ENCODE data around the gene CD82. TPM values are rescaled to one million over a fixed set of nuclear protein-coding genes. Genes with fewer than 3 reads are reported as not detected.

CD82 gene
- total RNA-seq, 1 experiment from 2014 or later: 4.5 TPM

DNA sequence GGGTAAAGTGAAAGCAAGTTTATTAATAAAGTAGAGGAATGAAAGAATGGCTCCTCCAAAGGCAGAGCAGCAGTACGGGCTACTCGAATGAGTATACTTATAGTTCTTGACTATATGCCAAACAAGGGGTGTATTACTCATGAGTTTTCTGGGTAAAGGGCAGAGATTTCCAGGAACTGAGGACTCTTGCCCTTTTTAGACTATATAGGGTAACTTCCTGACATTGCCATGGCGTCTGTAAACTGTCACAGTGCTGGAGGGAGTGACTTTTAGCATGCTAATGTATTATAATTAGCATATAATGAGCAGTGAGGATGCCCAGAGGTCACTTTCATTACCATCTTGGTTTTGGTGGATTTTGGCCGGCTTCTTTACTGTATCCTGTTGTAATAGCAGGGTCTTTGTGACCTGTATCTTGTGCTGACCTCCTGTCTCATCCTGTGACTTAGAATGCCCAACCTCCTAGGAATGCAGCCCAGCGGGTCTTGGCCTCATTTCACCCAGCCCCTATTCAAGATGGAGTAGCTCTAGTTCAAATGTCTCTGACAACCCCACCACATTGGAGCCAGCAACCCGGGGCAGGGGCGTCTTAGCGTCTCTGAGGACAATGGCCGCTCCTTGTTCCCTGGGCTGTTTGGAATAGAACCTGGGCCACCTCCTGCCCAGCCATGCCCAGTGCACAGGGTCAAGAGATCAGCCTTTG lies 34.9 kb upstream of the CD82 start:
- no peak overlapping the region for H4K5ac ChIP-seq (ENCODE audit: insufficient read length, low read depth, low read length)
- H4K8ac ChIP-seq (replicated peaks; ENCODE audit: insufficient read length, low read depth, low read length): no peak overlapping the region
- H3K4me2 ChIP-seq (ENCODE audit: insufficient read depth, insufficient read length, low read length): no peak overlapping the region
- no peak for TF ChIP-seq CTCF (conservative IDR thresholded peaks at IDR 0.05)
- H3K23ac ChIP-seq (ENCODE audit: insufficient read length, low read depth, low read length): no peak overlapping the region
- H2BK5ac ChIP-seq (ENCODE audit: insufficient read length, low read length): no peak overlapping the region
- no peak overlapping the region for H2BK12ac ChIP-seq (ENCODE audit: insufficient read length, low read depth, low read length)
- Mint-ChIP-seq H3K4me1 (peaks cover 9 to 44% of the 10 kb centered on the region in 2 experiments), H3K9me3 (no peaks in the 10 kb centered on the region; a peak in 1 of 5 replicates), H3K27ac (no peak overlapping the region), H3K4me3 (no peak overlapping the region), H3K27me3 (ENCODE audit: low read depth) (peaks cover 11% of the 10 kb centered on the region), H3K36me3 (ENCODE audit: insufficient read depth in 1 of 3, low read depth in 3 of 3) (no peaks in the 10 kb centered on the region)
- H2BK120ac ChIP-seq (ENCODE audit: low read depth, low read length, poor library complexity, severe bottlenecking): no peak overlapping the region
- H3K4ac ChIP-seq (ENCODE audit: low read depth, low read length): no peak overlapping the region
- H4K91ac ChIP-seq (ENCODE audit: insufficient read length, low read depth, low read length): no peak overlapping the region
- no peaks in the 10 kb centered on the region for H3K4me1 ChIP-seq (ENCODE audit: insufficient read depth, low read length)
- no peaks in the 10 kb centered on the region for H3K27me3 ChIP-seq (ENCODE audit: insufficient read depth, low read length)
- no peaks in the 10 kb centered on the region for H3K79me1 ChIP-seq (ENCODE audit: insufficient read depth, low read depth, low read length, poor library complexity, severe bottlenecking)
- no peak overlapping the region for H3K18ac ChIP-seq (ENCODE audit: insufficient read length, low read depth, low read length)
- no CpG with 5 or more reads among the region's 9 CpGs for WGBS (ENCODE audit: extremely low coverage, insufficient read length, low lambda C conversion rate)
- H4K20me1 ChIP-seq (ENCODE audit: control insufficient read depth, insufficient read depth, insufficient read length): no peaks in the 10 kb centered on the region
- no peak overlapping the region for H3T11ph ChIP-seq (ENCODE audit: low read length)
- no peak overlapping the region for H3K14ac ChIP-seq (ENCODE audit: insufficient read depth, low read length)
- no peak overlapping the region for H3K56ac ChIP-seq (ENCODE audit: insufficient read length, low read depth, low read length)
- H3K9me3 ChIP-seq (ENCODE audit: control insufficient read depth, low read depth, low read length): no peaks in the 10 kb centered on the region
- no peak overlapping the region for H2BK15ac ChIP-seq (ENCODE audit: low read depth, low read length)
- no peak overlapping the region for H2AK5ac ChIP-seq (ENCODE audit: insufficient read length, low read length)
- no peak overlapping the region for H2BK20ac ChIP-seq (ENCODE audit: low read depth, low read length, poor library complexity, severe bottlenecking)
- H3K79me2 ChIP-seq (ENCODE audit: insufficient read depth, low read length): no peaks in the 10 kb centered on the region
- H3K23me2 ChIP-seq (ENCODE audit: insufficient read length, low read depth, low read length, poor library complexity, severe bottlenecking): no peaks in the 10 kb centered on the region
- no peak overlapping the region for H2AFZ ChIP-seq (ENCODE audit: low read length)
- no peak overlapping the region for H3K9ac ChIP-seq (ENCODE audit: extremely low read depth, insufficient read length, low read length)
- H3K27ac ChIP-seq (ENCODE audit: insufficient read length, low read depth, low read length): no peak overlapping the region
- no peak for DNase-seq
